PFSK-1 (cell line): ENCODE data around the gene TMEM154.

ENCODE experiments used
- FOXP2 ChIP-seq: optimal IDR thresholded peaks from 2 replicates; pipeline ENCODE3; 2011; ENCODE audit warnings: borderline replicate concordance, control low read depth, inconsistent platforms; ENCODE audit not compliant: insufficient read depth; ENCODE audit errors: extremely low read length, extremely low read depth
- POLR2AphosphoS5 ChIP-seq: IDR thresholded peaks from 2 replicates; pipeline ENCODE4 v1.6.1; 2012; ENCODE audit warnings: low read depth, mild to moderate bottlenecking, control low read depth, low read length, moderate library complexity
- SIN3A ChIP-seq: IDR thresholded peaks from 2 replicates; pipeline ENCODE4 v1.6.1; 2012; ENCODE audit warnings: mild to moderate bottlenecking, low read length, moderate library complexity, borderline replicate concordance; ENCODE audit not compliant: insufficient read depth
- TF ChIP-seq, protein P1 (sequence below), 2 experiments: IDR thresholded peaks; 2 replicates each; pipeline versions ENCODE4 v1.6.1 to v1.8.0; 2011 to 2012; ENCODE audit warnings: low read depth in 2 of 2, low read length in 2 of 2, control low read depth in 1 of 2, inconsistent platforms in 1 of 2, mild to moderate bottlenecking in 1 of 2, moderate library complexity in 1 of 2; ENCODE audit not compliant: insufficient read depth in 1 of 2

DNA sequence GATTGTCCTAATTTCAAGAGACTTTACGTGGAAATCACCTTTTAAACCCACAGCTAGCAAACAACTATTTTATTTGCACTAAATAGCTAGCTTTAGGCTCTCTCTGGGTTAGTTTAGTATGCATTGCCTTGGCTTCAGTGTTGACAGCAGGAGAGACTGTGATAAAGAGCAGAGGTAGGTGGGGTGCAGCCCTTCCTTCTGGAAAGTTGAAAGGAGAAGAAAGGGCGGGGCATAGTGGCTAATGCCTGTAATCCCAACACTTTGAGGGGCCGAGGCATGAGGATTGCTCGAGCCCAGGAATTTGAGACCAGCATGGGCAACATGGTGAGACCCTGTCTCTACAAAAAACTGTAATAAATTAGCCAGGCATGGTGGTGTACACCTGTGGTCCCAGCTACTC, 29.0 kb upstream of the TMEM154 start:
- no peak for TF ChIP-seq POLR2AphosphoS5
- TF ChIP-seq, protein P1, sequence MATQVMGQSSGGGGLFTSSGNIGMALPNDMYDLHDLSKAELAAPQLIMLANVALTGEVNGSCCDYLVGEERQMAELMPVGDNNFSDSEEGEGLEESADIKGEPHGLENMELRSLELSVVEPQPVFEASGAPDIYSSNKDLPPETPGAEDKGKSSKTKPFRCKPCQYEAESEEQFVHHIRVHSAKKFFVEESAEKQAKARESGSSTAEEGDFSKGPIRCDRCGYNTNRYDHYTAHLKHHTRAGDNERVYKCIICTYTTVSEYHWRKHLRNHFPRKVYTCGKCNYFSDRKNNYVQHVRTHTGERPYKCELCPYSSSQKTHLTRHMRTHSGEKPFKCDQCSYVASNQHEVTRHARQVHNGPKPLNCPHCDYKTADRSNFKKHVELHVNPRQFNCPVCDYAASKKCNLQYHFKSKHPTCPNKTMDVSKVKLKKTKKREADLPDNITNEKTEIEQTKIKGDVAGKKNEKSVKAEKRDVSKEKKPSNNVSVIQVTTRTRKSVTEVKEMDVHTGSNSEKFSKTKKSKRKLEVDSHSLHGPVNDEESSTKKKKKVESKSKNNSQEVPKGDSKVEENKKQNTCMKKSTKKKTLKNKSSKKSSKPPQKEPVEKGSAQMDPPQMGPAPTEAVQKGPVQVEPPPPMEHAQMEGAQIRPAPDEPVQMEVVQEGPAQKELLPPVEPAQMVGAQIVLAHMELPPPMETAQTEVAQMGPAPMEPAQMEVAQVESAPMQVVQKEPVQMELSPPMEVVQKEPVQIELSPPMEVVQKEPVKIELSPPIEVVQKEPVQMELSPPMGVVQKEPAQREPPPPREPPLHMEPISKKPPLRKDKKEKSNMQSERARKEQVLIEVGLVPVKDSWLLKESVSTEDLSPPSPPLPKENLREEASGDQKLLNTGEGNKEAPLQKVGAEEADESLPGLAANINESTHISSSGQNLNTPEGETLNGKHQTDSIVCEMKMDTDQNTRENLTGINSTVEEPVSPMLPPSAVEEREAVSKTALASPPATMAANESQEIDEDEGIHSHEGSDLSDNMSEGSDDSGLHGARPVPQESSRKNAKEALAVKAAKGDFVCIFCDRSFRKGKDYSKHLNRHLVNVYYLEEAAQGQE (IDR thresholded peaks at IDR 0.05; ENCODE audit: insufficient read depth in 1 of 2, low read depth in 2 of 2, low read length in 2 of 2), result no peak
- TF ChIP-seq FOXP2, result no peak
- no peak for TF ChIP-seq SIN3A
